ENCODE data around the gene POLG.

GRCh38 chr15:89371228-89372044 lies 36.8 kb upstream of the POLG start:
- no peak for TF ChIP-seq CTCF (IDR thresholded peaks at IDR 0.05; ENCODE audit: borderline replicate concordance, extremely low read depth, low read length, poor library complexity, severe bottlenecking)
- no peak for TF ChIP-seq EZH2 (IDR thresholded peaks at IDR 0.05; ENCODE audit: borderline replicate concordance, low read depth, low read length, severe bottlenecking)
